Fibroblast of the aortic adventitia (primary cell): ENCODE data around the gene PAX5. TPM values are rescaled to one million over a fixed set of nuclear protein-coding genes. Genes with fewer than 3 reads are reported as not detected.

Experiments used
- DNase-seq: peaks from one replicate; pipeline ENCODE4 v3.0.0-alpha.2; 2010; ENCODE audit warnings: low read depth
- H3K4me3 ChIP-seq: 2 replicates; pipeline ENCODE4 v1.5.1; 2011; ENCODE audit warnings: low read depth, mild to moderate bottlenecking, control low read depth, low read length, moderate library complexity
- total RNA-seq: library from RNA; depleted of rRNA; stranded (reverse); fragments of >200 nt; gene quantifications from 2 replicates; pipeline ENCODE4 v1.2.3, GENCODE V29; 2012; ENCODE audit warnings: low replicate concordance
- TF ChIP-seq, protein P1 (sequence below): IDR thresholded peaks from 2 replicates; pipeline ENCODE4 v1.5.1; 2011; ENCODE audit warnings: mild to moderate bottlenecking, low read length, control low read depth, inconsistent platforms; ENCODE audit not compliant: insufficient read depth

Gene PAX5
- total RNA-seq, 1 donor: not detected

DNA sequence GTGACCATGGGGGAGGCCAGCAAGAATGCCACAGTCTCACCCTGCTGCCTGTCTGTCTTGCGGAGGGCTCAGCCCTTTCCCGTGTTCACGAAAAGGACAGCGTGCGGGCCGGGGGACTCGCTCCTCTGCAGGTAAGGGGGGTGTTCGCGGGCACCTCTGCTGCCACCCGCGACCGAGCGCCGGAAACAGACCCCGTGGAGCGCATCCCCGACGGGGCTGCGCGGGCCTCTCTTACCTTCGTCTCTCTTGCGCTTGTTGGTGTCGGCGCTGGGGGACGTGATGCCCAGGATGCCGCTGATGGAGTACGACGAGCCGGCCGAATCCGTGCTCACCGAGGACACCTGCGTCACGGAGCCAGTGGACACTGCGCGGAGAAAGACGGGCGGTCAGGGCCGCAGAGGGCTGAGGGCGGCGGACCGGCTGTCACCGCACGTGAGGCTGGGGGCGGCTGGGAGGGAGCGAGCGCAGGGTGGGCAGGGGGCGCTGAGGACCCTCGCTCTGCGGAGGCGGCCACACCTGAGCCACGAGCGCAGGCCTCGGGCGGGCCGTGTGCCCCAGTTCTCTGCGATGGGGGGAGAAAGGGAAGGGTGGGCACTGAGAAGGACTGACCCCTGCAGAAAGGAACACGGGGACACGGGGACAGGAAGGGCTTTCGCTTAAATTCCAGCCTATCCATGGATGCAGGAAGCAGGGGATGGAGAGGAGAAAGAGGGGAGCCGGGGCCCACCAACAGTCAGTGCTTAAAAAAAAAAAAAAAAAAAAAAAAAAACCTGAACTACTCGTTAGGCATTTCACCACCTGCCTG lies 31.5 kb downstream of the PAX5 start:
- H3K4me3 ChIP-seq: no peak overlapping the region
- TF ChIP-seq, protein P1, sequence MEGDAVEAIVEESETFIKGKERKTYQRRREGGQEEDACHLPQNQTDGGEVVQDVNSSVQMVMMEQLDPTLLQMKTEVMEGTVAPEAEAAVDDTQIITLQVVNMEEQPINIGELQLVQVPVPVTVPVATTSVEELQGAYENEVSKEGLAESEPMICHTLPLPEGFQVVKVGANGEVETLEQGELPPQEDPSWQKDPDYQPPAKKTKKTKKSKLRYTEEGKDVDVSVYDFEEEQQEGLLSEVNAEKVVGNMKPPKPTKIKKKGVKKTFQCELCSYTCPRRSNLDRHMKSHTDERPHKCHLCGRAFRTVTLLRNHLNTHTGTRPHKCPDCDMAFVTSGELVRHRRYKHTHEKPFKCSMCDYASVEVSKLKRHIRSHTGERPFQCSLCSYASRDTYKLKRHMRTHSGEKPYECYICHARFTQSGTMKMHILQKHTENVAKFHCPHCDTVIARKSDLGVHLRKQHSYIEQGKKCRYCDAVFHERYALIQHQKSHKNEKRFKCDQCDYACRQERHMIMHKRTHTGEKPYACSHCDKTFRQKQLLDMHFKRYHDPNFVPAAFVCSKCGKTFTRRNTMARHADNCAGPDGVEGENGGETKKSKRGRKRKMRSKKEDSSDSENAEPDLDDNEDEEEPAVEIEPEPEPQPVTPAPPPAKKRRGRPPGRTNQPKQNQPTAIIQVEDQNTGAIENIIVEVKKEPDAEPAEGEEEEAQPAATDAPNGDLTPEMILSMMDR: no peak
- no peak for DNase-seq

DNA sequence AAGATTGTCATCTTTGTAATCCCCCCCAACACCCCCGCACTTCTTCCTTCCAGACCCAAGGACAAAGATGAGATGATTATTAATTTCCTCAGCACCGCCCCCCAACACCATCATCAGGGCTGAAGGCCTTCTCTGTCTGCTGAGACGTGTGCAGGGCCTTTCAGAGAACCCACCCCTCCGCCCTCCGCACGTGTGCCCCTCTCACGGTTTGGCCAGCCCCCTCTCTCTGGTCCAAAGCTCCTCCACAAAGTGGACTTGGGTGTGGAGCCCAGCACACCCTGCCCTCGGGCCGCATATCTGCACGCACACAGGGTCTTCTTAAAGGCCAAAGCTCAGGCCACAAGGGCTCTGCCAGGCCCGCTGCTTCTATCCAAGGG lies 32.0 kb downstream of the PAX5 start:
- H3K4me3 ChIP-seq: no peak overlapping the region
- DNase-seq: no peak
- TF ChIP-seq, protein P1: no peak

DNA sequence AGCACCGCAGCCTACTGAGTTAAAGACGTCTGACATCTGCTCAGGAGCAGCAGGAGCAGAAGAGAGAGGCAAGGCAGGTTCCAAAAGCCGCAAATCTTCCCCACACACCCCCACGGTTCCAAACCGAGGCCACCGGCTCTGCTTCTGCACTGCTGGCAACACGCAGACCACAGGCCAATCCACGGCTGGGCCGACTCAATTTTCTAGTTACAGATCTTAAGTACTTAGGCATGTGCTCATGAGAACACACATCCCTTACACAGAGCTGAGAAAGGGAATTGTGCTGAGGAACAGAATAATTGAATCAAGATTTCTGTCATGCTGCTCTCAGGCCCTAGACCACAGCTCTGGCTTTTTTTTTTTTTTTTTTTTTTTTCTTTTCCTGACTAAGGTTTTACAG lies 32.6 kb downstream of the PAX5 start:
- TF ChIP-seq, protein P1: no peak
- H3K4me3 ChIP-seq: no peak overlapping the region
- no peak for DNase-seq

DNA sequence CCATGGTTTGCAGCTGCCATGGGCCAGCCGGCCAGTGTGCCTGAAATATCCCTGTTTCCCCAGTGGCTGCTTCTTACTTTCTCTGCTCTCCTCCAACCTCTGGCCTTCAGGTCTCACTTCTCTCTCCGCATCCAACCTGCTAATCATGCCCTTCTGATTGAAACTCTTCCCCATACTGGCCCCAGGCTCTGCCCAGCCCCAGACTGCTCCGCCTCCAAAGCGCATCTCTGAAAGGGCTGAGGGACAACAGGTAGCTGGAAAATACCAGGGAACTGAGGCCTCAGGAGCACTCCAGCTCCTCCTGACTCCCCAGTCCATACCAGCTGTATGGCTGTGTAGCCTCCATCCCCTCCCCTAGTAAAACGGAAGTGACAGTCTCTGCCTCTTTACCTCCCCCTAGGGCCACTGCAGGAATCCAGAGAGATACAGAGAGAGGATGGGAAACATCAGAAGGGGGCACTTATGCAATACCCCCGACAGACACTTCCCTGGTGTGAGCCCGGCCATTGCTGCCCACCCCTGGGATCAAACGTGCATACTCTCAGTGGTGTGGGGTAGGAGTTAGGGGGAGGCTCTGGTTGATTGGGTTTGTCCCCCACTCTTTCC lies 34.2 kb downstream of the PAX5 start:
- H3K4me3 ChIP-seq: no peak overlapping the region
- DNase-seq: no peak
- TF ChIP-seq, protein P1: no peak

DNA sequence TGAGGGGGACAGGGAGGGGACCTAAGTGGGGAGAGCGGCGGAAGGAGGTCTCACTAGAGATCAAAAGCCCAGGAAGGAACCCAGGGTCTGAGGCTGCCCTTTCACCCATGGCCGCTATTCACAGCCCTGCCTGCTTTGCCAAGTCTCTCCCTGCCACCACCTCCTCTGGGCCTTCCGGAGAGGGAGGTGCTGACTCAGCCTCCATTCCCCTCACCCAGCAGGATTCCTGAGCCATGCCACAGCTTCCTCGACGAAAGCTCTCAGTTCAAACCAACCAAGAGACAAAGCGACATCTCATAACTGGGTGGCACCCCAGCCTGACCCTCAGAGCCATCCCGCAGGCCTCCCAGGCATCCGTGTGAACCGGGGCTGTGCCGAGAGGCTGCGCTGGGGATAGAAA lies 36.7 kb downstream of the PAX5 start:
- TF ChIP-seq, protein P1: no peak
- H3K4me3 ChIP-seq: no peak overlapping the region
- no peak for DNase-seq

DNA sequence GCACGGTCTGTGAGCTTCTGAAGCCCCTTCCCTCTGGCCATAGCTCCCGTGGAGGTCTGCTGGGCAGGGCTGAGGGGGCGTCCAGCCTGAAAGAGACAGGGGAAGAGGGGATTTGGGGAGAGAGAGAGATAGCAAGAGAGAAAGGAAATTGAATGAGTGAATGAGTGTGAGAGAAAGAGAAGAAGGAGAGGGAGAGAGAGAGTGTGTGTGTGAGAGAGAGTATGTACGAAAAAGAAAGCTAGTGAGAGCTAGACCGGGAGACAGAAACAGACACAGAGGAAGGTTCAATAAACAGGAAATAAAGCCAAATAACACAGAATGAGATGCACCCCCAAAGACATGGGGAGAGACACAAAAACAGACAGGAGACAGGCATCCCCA lies 37.4 kb downstream of the PAX5 start:
- no peak for DNase-seq
- TF ChIP-seq, protein P1: no peak
- no peak overlapping the region for H3K4me3 ChIP-seq
